Measurements from ENCODE around the gene ADAM30.

ADAM30 gene

GRCh38 chr1:119906927-119907652 is 10.8 kb upstream of the ADAM30 start:
- no peaks in the 10 kb centered on the region for H3K27me3 ChIP-seq (ENCODE audit: low read length)
- H3K9ac ChIP-seq (ENCODE audit: low read length): no peak overlapping the region
- H3K9me2 ChIP-seq (replicated peaks; ENCODE audit: insufficient read depth, low read length): no peaks in the 10 kb centered on the region
- no peaks in the 10 kb centered on the region for H3F3A ChIP-seq (ENCODE audit: insufficient read depth)
- no peaks in the 10 kb centered on the region for H3K9me3 ChIP-seq (ENCODE audit: insufficient read depth, low read length)
- no peak overlapping the region for H2AFZ ChIP-seq (ENCODE audit: low read depth, low read length, severe bottlenecking)
- TF ChIP-seq EZH2phosphoT487 (conservative IDR thresholded peaks at IDR 0.05; ENCODE audit: low read length) (no peak), CTCF (IDR thresholded peaks at IDR 0.05; ENCODE audit: insufficient read depth, low read length, poor library complexity, severe bottlenecking) (no peak)
- no peaks in the 10 kb centered on the region for H4K20me1 ChIP-seq (ENCODE audit: low read depth, low read length)
- no peak overlapping the region for H3K27ac ChIP-seq (ENCODE audit: low read depth, low read length)
- H3K4me3 ChIP-seq (ENCODE audit: insufficient read depth, low read length, poor library complexity, severe bottlenecking): no peak overlapping the region
- H3K4me2 ChIP-seq (ENCODE audit: low read depth, low read length, poor library complexity, severe bottlenecking): no peak overlapping the region
- H3K36me3 ChIP-seq (ENCODE audit: low read length): no peaks in the 10 kb centered on the region
- no peaks in the 10 kb centered on the region for H3K79me2 ChIP-seq (ENCODE audit: insufficient read depth, low read length)

GRCh38 chr1:119903443-119903835 is 7.1 kb upstream of the ADAM30 start:
- H3K4me2 ChIP-seq (ENCODE audit: low read depth, low read length, poor library complexity, severe bottlenecking): no peak overlapping the region
- no peaks in the 10 kb centered on the region for H3K27me3 ChIP-seq (ENCODE audit: low read length)
- H3K4me3 ChIP-seq (ENCODE audit: insufficient read depth, low read length, poor library complexity, severe bottlenecking): no peak overlapping the region
- H3K27ac ChIP-seq (ENCODE audit: low read depth, low read length): no peak overlapping the region
- H2AFZ ChIP-seq (ENCODE audit: low read depth, low read length, severe bottlenecking): no peak overlapping the region
- H3K79me2 ChIP-seq (ENCODE audit: insufficient read depth, low read length): no peaks in the 10 kb centered on the region
- H3K36me3 ChIP-seq (ENCODE audit: low read length): no peaks in the 10 kb centered on the region
- no peaks in the 10 kb centered on the region for H4K20me1 ChIP-seq (ENCODE audit: low read depth, low read length)
- H3F3A ChIP-seq (ENCODE audit: insufficient read depth): no peaks in the 10 kb centered on the region
- no peak overlapping the region for H3K9ac ChIP-seq (ENCODE audit: low read length)
- no peaks in the 10 kb centered on the region for H3K9me2 ChIP-seq (replicated peaks; ENCODE audit: insufficient read depth, low read length)
- no peaks in the 10 kb centered on the region for H3K9me3 ChIP-seq (ENCODE audit: insufficient read depth, low read length)
- TF ChIP-seq EZH2phosphoT487 (conservative IDR thresholded peaks at IDR 0.05; ENCODE audit: low read length): no peak
- no peak for TF ChIP-seq CTCF (IDR thresholded peaks at IDR 0.05; ENCODE audit: insufficient read depth, low read length, poor library complexity, severe bottlenecking)

- Histone ChIP-seq H3K79me2 (ENCODE audit: insufficient read depth, low read length) (no peaks in the 10 kb centered on the region), H4K20me1 (ENCODE audit: low read depth, low read length) (no peaks in the 10 kb centered on the region), H3K27ac (ENCODE audit: low read depth, low read length) (no peak overlapping the region), H3K9me3 (ENCODE audit: insufficient read depth, low read length) (no peaks in the 10 kb centered on the region), H3K36me3 (ENCODE audit: low read length) (no peaks in the 10 kb centered on the region), H3K4me3 (ENCODE audit: insufficient read depth, low read length, poor library complexity, severe bottlenecking) (no peak overlapping the region), H3K9ac (ENCODE audit: low read length) (no peak overlapping the region), H3K27me3 (ENCODE audit: low read length) (no peaks in the 10 kb centered on the region), H3K9me2 (replicated peaks; ENCODE audit: insufficient read depth, low read length) (no peaks in the 10 kb centered on the region), H3K4me2 (ENCODE audit: low read depth, low read length, poor library complexity, severe bottlenecking) (no peak overlapping the region), H3F3A (ENCODE audit: insufficient read depth) (no peaks in the 10 kb centered on the region), H2AFZ (ENCODE audit: low read depth, low read length, severe bottlenecking) (no peak overlapping the region)
- TF ChIP-seq EZH2phosphoT487 (conservative IDR thresholded peaks at IDR 0.05; ENCODE audit: low read length) (no peak), CTCF (IDR thresholded peaks at IDR 0.05; ENCODE audit: insufficient read depth, low read length, poor library complexity, severe bottlenecking) (no peak)
Observed at GRCh38 chr1:119902775-119903442, 6.6 kb upstream of the ADAM30 start.

Data from SU-DHL-6 (cell line).